HFF-Myc (cell line): ENCODE results near the gene RHOBTB3.

Experiments
- DNase-seq: peaks from one replicate; pipeline ENCODE4 v3.0.0-alpha.2; 2011; ENCODE audit warnings: low read depth; ENCODE audit errors: extremely low read depth
- H3K4me3 ChIP-seq: replicated peaks from 2 replicates; pipeline ENCODE4 v1.5.1; 2011; ENCODE audit warnings: low read depth, mild to moderate bottlenecking, control low read depth, low read length
- TF ChIP-seq, protein P1 (sequence below): IDR thresholded peaks from 2 replicates; pipeline ENCODE4 v1.5.1; 2012; ENCODE audit warnings: mild to moderate bottlenecking, low read depth, low read length, control low read depth; ENCODE audit errors: missing control alignments

The RHOBTB3 gene

DNA sequence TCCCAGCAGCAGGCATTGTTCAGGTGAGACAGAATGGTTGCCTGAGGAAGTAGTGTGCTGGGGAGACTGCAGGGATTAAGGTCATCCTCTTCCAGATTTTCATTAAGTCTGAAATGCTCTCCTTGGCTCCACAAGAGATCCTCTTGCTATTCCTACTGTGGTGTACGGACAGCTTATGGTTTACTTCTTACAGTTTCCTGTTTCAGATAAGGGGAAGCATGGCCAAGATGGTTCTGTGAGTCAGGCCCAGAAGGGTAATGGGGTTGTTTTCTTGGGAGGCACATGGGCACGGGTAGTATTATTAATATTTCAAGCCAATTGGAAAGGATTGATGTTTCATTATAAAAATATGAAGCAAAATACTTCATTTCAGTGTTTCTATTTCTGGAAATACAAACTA lies 48.5 kb downstream of the RHOBTB3 start:
- no peak overlapping the region for H3K4me3 ChIP-seq
- no peak for DNase-seq
- TF ChIP-seq, protein P1, sequence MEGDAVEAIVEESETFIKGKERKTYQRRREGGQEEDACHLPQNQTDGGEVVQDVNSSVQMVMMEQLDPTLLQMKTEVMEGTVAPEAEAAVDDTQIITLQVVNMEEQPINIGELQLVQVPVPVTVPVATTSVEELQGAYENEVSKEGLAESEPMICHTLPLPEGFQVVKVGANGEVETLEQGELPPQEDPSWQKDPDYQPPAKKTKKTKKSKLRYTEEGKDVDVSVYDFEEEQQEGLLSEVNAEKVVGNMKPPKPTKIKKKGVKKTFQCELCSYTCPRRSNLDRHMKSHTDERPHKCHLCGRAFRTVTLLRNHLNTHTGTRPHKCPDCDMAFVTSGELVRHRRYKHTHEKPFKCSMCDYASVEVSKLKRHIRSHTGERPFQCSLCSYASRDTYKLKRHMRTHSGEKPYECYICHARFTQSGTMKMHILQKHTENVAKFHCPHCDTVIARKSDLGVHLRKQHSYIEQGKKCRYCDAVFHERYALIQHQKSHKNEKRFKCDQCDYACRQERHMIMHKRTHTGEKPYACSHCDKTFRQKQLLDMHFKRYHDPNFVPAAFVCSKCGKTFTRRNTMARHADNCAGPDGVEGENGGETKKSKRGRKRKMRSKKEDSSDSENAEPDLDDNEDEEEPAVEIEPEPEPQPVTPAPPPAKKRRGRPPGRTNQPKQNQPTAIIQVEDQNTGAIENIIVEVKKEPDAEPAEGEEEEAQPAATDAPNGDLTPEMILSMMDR, result no peak

DNA sequence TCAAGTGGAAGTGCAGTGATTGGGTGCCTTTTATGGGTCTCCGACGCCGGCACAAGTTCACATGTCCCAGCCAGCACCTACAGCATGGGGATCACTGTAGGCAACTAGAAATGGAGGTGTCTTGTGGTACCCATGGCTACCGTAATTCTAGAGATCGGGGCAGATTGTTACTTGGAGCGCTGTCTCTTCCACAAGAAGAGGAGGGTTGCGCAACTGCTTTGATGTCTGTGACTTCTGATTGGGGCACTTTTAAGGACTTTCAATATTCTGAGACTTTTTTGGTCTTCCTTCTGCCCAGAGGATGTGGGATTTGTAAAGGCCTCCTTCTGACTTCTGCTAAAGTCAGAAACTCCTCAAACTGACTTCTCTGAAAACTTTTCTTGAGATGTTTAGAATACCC lies 49.5 kb downstream of the RHOBTB3 start:
- no peak for DNase-seq
- H3K4me3 ChIP-seq, result no peak overlapping the region
- TF ChIP-seq, protein P1, result no peak

DNA sequence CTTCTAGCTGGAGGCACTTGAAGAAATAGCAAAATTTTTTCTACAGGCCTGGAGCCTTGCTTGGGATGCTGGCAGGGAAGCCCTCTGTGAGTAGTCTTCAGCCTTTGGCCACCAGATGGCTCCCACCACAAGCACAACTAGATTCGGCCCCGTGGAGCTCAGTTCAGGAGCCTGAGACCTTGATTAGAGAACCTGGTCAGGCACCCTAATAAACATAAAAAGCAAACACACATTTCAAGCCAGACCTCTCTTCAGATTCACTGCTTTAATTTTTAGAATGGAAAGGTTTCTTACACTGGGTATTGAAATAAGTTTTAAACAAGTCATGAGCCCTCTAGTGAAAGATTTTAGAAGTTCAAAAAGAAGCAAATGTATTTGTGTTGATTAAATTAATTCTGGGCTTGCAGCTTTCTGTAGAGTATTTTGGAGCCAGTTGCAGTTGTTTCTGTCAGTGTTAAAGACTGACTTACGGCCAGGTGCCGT lies 50.0 kb downstream of the RHOBTB3 start:
- TF ChIP-seq, protein P1, result peak; percentile 88
- H3K4me3 ChIP-seq, result no peak overlapping the region
- peak; percentile 58 for DNase-seq

DNA sequence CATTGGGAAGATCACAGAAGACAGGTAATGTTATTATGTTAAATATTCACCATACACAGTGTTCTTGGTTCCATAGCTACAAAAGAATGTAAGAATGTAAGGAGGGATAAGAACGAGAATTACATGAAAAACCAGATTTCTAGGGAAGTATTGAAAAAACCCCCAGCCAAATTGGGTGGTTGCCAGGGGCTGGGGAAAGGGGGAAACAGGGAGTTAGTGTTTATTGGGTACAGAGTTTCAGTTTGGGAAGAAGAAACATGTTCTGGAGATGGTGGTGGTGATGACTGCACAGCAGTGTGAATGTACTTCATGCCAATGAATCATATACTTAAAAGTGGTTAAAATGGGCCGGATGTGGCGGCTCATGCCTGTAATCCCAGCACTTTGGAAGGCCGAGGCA lies 51.0 kb downstream of the RHOBTB3 start:
- TF ChIP-seq, protein P1, result no peak
- H3K4me3 ChIP-seq, result no peak overlapping the region
- no peak for DNase-seq

DNA sequence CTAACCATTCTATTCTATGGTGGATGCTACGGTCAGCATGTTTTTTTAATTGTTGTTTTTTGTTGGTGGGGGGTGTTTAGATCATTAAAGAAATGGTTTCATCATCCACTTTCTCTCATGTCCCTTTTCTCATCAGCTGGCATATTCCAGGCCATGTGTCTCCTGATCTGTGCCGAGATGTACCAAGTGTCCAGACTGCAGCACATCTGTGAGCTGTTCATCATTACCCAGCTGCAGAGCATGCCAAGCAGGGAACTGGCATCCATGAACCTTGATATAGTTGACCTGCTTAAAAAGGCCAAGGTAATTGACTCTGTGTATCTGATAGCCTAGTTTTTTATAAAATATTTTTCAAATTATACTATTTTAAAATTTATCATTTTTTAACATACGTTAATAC lies 52.5 kb downstream of the RHOBTB3 start:
- TF ChIP-seq, protein P1, result no peak
- no peak for DNase-seq
- no peak overlapping the region for H3K4me3 ChIP-seq

DNA sequence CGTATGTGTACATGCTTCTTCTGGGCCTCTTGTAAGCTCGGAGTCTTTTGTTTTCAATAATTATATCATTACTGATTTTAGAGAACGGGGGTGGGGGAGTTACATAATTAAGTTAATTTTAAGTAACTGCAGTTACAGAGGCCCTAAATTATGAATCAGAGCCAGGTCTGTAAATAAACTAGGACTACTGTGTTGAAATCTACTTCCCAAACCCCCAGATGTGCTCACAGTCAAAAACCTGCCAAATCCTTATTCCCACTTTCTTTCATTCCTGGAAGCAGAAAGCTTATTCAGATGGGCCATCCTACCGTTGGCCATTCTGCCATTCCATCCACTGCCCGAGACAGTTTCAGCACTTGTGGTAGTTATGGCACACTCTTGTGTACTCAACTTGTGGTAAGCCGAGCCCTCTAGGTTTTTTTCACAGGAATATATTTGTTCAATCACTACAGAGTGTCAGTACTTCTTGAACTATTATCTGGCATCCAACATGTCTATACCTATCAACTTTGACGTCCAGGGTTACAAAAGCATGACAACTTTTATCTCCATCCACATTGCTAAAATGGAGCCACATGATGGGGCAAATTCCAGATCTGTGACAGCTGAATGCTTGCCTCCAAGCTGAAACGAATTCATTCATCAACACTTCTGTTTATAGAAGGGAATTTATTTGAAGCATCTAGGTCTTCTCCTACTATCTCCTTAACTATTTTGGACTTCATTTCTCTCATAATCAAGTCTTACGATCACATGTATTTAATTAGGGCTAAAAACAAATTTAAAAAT lies 53.6 kb downstream of the RHOBTB3 start:
- TF ChIP-seq, protein P1, result no peak
- DNase-seq, result no peak
- no peak overlapping the region for H3K4me3 ChIP-seq
